ENCODE measurements around the gene POU2F2.

POU2F2 gene

GRCh38 chr19:42038666-42039065, 93.6 kb downstream of the POU2F2 start:
- ATAC-seq (replicated peaks) (no peak), DNase-seq (no peak)
- no peak overlapping the region for H3K4me3 Mint-ChIP-seq
- no peak overlapping the region for H3K27ac Mint-ChIP-seq
- H3K9me3 Mint-ChIP-seq: no peaks in the 10 kb centered on the region
- H3K27me3 Mint-ChIP-seq: peaks cover 6 to 43% of the 10 kb centered on the region in 2 donors
- peaks cover 6% of the 10 kb centered on the region in 2 donors for H3K4me1 Mint-ChIP-seq (ENCODE audit: low read depth in 2 of 2)
- peaks cover 3% of the 10 kb centered on the region for H3K36me3 Mint-ChIP-seq (ENCODE audit: insufficient read depth)

GRCh38 chr19:42037649-42038048, 94.6 kb downstream of the POU2F2 start:
- Mint-ChIP-seq H3K4me1 (ENCODE audit: low read depth in 2 of 2) (peaks cover 6% of the 10 kb centered on the region in 2 donors), H3K36me3 (ENCODE audit: insufficient read depth) (peaks cover 3% of the 10 kb centered on the region), H3K4me3 (no peak overlapping the region), H3K27ac (no peak overlapping the region), H3K27me3 (peaks cover 9 to 45% of the 10 kb centered on the region in 2 donors), H3K9me3 (no peaks in the 10 kb centered on the region)
- ATAC-seq (replicated peaks): no peak
- no peak for DNase-seq

Measured in effector memory CD8-positive, alpha-beta T cell (primary cell).